AML-193 (cell line): ENCODE measurements around the gene ZNF497.

Experiments
- DNase-seq, 2 experiments: peaks; one replicate each; lab custom pipeline; 2025; lab: John Stamatoyannopoulos, UW

The ZNF497 gene

DNA sequence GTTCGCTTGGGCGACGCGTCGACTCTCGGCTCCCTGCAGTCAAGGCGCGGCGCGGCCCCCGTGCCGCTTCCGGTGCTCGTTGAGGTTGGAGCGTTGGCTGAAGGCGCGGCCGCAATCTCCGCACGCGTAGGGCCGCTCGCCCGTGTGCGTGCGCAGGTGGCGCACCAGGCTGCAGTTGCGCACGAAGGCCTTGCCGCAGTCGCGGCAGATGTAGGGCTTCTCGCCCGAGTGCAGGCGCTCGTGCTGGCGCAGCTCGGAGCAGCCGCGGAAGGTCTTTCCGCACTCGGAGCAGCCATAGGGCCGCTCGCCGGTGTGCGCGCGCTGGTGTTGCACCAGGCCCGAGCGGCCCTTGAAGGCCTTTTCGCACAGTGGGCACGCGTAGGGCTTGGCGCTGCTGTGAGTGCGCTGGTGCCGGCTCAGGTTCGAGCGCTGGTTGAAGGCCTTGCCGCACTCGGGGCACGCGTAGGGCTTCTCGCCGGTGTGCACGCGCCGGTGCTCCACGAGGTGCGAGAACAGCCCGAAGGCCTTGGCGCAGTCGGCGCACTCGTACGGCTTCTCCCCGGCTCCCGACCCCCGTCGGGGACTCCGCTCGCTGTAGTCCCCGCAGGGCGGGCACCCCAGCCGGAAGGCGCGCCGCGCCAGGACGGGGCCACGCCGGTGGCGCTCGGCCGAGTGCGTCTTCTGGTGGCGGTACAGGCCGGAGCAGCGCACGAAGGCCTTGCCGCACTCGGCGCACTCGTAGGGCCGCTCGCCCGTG is 5.3 kb upstream of the ZNF497 start:
- DNase-seq = no peak

DNA sequence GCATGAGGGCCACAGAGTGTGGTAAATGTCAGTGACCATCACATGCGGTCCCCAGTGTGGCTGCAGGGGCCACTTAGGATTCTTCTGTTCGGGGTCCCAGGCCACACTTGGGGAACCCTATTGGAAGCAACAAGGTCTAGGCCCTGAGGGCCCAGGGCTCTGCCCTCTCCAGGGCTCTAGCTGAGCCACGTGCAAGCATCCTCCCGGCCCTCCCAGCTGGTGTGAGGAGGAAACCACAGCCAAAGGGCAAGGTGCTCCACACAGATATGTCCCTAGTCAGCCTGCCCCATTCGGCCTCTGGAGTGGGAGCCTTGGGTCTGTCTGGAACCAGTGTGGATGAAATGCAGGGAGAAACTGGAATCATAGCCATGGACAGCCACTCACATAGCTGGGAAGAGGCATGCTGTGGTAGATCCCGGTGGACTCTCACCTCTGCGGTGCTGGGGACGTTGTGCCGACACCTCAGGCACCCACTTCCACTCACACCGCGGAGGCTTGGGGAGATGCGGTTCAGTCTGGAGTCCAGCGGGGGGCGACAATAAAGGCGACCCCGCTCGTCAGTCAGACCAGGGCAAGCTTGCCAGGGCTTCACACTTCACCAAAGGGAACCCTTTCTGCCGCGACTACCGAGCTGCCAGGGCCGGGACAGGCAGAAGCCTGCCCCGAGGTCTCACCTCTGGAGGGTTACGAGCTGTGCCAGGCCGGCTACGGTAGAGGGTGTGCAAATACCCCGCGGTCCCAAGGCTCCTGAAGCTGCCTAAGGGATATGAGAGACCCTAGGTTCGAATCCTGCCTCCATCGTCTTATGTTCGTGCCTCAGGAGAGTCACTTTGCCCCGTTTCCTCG is 4.3 kb upstream of the ZNF497 start:
- no peak for DNase-seq

DNA sequence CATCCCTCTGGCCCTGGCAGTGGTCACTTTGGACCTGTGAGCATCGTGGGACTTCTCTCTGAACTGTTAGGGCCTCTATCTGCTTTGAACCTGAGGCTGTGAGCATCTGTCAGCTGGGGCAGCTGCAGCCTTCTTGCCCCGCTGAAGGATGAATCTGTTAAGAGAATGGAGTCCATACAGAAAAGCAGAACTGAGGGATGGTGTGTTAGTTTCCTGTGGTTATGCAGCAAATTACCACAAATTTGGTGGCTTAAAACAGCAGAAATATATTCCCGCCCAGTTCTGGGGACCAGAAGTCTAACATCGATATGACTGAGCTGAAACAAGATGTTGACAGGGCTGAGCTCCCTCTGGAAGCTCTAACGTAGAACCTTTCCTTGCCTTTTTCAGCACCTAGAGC is 1.6 kb upstream of the ZNF497 start:
- DNase-seq = peak; percentile 82 to 90

DNA sequence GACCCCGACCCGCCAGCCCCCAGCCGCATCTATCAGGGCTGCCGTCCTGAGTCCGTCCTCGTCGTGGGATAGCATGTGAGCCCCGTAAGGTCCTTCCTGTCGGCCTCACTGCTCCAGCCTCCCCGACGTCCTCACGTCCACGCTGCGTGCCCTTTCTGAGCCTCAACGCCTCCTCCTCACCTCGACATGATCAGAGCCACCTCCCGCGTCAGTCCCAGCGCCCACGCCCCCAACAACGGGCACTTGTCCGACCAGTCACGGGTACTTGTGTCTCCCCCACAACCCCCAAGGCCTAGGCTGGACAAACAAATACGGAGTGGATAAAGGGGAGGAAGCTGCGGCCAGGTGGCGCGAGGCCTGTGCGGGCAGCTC is 665 bp downstream of the ZNF497 start:
- peak; percentile 38 to 47 for DNase-seq

DNA sequence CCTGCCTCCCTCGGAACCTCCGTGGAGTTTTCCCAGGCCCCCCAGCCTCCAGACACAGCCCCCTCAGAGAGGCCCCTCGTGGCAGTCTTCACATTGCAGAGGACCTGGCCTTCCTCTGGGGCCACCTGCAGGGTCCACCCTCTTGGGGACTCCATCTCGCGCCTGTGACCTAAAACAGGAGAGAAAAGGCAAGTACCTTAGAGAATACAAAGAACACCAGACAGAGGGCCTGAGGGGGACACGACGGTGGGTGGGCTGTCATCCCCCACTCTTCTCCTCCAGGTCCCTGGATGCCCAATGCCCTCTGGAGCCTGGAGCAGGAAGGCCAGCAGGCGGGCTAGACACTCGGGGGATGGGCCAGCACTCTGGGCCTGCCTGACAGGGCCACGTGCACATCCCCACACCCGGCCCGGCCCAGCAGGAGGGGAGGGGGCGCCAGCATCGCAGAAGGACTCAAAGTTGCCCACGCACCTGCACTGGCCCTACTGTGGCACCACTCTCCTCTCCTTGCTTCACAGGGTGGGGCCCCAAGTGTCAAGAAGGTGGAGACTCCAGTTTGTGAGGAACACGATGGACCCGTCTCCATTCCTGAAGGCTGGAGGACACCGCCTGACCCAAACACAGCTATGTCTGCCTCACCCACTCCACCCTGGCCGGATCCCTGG is 4.9 kb downstream of the ZNF497 start:
- DNase-seq = no peak

DNA sequence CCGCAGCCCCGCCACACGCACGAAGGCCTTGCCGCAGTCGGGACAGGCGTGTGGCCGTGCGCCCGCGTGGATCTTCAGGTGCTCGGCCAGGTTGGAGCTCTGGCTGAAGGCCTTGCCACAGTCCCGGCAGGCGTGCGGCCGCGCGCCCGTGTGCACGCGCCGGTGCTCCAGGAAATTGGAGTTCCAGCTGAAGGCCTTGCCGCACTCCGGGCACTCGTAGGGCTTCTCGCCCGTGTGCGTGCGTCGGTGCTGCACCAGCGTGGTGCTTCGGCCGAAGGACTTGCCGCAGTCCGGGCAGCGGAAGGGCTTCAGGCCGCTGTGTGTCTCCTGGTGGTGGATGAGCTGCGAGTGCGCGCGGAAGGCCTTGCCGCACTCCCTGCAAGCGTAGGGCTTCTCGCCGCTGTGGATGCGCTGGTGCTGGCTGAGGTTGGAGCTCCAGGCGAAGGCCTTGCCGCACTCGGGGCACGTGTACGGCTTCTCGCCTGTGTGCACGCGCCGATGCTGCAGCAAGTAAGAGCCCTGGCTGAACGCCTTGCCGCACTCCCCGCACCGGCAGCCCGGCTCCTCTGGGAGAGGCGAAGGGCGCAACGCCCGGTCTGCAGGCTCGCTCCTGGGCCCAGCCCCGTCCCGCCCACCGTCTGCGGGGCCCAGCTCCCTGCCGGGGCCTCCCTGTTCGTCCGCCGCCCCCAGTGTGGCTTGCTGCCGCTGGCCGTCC is 5.6 kb downstream of the ZNF497 start:
- DNase-seq = no peak

- DNase-seq = no peak
Measured at GRCh38 chr19:58355908-58356765, 6.4 kb downstream of the ZNF497 start.

DNA sequence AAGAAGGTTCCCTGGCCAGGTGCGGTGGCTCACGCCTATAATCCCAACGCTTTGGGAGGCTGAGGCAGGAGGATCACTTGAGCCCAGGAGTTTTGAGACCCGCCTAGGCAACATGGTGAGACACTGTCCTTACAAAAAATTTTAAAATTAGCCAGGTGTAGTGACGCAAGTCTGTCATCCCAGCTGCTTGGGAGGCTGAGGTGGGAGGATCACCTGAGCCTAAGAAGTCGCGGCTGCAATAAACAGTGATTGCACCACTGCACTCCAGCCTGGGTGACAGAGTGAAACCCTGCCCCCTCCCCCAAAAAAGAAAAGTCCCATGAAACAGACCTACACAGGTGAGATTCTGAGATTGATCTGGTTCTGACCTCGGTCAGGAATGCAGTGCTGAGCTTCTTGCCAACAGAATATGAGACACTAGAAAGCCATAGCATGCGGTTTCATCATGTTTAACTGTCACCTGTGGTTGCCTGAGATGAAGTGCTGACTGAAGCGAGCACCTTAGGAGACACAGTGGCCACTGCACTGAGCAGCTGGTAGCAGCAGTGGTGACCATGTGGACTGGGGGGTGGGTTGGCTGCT is 7.2 kb downstream of the ZNF497 start:
- no peak for DNase-seq

GRCh38 chr19:58354478-58355030 is 8.0 kb downstream of the ZNF497 start:
- DNase-seq = no peak

- no peak for DNase-seq
Measured at GRCh38 chr19:58353717-58354477, 8.7 kb downstream of the ZNF497 start.

GRCh38 chr19:58352760-58353671 is 9.5 kb downstream of the ZNF497 start, which contains the start of gene A1BG:
Gene A1BG, minus strand, starts transcription at chr19:58353492. Its CDS starts 55 bp downstream, at chr19:58353437.
- DNase-seq = no peak

DNA sequence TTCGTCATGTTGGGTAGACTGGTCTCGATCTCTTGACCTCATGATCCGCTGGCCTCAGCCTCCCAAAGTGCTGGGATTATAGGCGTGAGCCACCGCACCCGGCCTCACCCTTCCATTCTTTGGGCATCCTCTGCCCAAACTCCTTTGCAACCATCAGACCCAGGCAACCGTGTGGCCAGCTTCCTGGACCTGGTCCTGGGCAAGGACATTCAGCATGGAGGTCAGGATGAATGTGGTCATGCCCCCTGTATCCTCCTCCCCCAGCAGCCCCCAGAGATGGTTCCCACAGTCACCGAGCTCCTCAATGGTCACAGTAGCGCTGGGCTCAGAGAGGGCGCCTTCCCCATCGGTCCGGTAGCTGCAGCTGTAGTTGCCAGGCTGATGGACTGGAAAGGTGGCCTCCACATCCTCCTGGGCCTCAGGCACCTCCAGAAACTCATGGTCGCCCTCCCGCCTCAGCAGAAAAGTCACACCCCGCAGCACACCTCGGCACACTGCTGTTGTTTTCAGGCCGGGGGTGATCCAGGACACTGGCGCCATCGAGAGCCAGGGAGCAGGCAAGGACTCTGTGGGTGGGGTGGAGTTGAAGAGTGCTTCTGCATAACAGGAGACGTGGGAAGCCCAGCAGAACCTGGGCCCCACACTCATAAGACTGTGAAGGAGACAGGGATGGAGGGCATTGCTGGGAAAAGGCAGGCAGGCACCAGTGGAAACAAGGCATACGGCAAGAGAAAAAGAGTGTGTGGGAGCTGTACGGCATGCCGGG is 10.4 kb downstream of the ZNF497 start:
- DNase-seq = no peak

DNA sequence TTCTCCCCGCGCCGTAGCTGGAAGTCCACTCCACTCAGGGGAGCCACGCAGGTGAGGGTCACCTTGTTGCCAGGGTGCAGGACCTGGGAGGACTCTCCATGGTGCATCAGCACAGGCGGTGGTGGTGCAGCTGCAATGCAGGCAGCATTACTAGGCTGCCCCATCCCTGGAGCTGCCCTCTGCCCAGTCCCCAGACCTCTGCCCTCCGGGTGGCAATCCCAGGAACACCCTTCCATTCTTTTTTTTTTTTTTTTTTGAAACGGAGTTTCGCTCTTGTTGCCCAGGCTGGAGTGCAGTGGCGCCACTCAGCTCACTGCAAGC is 11.0 kb downstream of the ZNF497 start:
- no peak for DNase-seq

DNA sequence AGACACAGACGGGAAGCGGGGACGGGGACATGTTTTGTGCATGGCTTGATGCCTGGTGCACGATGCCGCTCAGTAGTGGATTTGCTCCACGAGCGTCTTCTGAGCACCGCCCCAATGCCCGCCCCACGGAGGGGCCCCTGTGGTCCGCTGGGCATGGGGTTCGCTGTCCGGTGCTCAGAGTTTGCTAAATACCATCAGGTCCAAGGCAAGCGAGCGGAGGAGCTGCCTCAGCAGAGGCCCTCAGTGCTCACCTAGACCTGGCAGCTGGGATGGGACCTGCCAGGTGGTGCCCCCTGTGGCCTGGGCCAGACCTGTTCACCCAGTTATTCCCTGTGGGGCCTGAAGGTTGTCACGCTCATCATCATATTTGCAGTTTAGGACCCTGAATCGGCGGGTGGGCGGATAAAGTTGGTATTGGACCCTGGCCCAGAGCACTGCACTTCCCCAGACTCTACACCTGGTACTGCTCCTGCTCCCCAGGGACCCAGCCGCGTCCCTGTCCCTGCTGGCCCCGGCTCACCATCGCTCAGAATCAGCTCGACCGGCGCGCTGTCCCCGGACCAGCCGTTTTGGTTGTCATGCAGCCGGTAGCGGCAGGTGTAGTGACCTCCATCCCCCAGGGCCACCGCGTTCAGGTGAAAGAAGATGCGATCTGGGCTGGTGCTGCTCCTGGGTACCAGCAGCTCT is 11.5 kb downstream of the ZNF497 start:
- DNase-seq = no peak

GRCh38 chr19:58350001-58350861 is 12.3 kb downstream of the ZNF497 start:
- no peak for DNase-seq

- no peak for DNase-seq
Measured at GRCh38 chr19:58349590-58349989, 13.0 kb downstream of the ZNF497 start.
